ENCODE results near the gene TRAF3IP1. TPM values are rescaled to one million over a fixed set of nuclear protein-coding genes. Genes with fewer than 3 reads are reported as not detected.
"Not testable (repeated sequence)": the region's sequence is repeated elsewhere in the genome, so short reads cannot be mapped to it uniquely, and the experiment has no call there.

The TRAF3IP1 gene
- total RNA-seq, 2 experiments from 2014 or later = 14.2 to 16.3 TPM

DNA sequence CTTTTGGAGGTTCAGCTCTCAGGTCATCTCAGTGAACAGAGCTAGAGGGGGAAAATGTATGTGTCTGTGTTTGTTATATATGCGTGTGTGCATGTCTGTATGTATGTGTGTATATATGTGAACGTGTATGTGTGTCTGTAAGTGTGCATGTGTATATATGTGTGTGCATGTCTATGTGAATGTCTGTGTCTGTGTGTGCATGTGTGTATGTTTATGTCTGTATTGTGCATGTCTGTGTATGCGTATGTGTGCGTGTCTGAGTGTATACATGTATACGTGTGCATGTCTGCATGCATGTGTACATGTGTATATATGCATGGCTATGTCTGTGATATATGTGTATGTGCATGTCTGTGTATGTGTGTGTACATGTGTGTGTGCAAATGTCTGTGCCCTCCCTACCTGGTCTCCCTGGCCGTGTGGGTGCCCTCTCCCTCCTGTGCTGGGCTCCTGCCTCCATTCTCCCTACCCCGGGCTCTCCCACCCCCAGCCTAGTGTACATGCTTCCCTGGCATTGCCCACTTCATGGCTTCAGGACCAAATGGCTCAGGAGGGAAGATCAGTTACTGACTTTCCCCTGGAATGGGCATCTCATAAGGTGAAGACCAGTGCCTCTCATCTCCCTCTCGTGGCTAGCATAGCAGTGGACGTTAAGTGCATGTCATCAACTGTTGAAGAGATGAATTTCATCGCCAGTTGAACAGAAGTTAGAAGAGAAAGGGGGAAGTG lies 49.9 kb downstream of the TRAF3IP1 start:
- CTCF ChIA-PET = interaction anchor here (0.6 to 1.7 kb wide), 8 partner anchors 9 to 415 kb away, joined by 3 to 5 read pairs (median 4); no protein-coding TSS in a partner anchor
- POLR2A ChIA-PET = no interaction called here

GRCh38 chr2:238370823-238371372 lies 50.6 kb downstream of the TRAF3IP1 start:
- POLR2A ChIA-PET = no interaction called here
- CTCF ChIA-PET = interaction anchor here (0.5 to 1.6 kb wide), 8 partner anchors 9 to 414 kb away, joined by 3 to 5 read pairs (median 4); no protein-coding TSS in a partner anchor

DNA sequence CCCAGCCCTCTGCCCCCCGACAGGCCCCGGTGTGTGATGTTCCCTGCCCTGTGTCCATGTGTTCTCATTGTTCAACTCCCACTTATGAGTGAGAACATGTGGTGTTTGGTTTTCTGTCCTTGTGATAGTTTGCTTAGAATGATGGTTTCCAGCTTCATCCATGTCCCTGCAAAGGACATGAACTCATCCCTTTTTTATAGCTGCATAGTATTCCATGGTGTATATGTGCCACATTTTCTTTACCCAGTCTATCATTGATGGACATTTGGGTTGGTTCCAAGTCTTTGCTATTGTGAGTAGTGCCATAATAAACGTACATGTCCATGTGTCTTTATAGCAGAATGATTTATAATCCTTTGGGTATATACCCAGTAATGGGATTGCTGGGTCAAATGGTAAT lies 52.0 kb downstream of the TRAF3IP1 start:
- POLR2A ChIA-PET, CTCF ChIA-PET: not testable (repeated sequence)

GRCh38 chr2:238376884-238377391 lies 56.6 kb downstream of the TRAF3IP1 start:
- CTCF ChIA-PET = interaction anchor here (0.6 kb wide), 1 partner anchor 242 kb away, joined by 5 read pairs; no protein-coding TSS in a partner anchor
- POLR2A ChIA-PET = no interaction called here

DNA sequence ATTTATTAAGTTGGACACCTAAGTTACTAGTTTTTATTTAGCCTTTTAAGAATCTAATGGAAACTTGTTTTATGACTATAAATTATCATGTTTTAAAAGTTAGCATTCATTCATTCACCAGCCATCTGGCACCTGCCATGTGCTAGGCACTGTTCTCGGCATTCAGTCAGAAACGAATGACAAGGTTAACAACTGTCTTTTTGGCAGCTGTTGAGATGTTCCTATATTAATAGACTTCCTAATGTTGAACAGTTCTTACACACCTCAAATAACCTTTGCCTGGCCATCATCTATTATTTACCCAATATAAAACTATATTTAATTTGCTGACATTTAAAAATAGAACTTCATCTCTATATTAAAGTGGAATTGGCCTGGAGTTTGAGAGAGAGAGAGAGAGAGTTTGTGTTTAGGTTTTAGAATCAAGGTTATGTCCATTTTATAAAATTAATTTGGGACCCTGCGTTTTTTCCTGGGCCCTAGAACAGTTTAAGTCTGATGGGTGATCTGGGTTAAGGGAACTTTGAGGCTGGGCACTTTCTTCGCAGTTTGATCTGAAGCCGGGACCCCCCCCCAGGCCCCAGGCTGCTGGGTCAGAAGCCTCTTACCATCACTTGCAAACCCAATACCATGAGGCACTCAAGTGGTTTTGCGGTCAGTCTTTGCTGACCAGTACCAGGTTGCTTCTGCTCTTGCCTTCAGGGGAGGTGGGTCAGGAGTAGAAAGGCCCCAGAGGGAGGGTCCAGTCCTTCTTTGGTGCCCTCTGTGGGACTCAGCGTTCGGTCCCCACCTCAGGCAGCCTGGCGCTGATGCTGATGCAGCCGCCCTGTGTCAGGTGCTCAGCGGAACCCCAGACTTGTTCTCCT lies 58.1 kb downstream of the TRAF3IP1 start:
- ChIA-PET POLR2A (no interaction called here), CTCF (no interaction called here)

- ChIA-PET CTCF (no interaction called here), POLR2A (interaction anchor here (0.6 kb wide), 1 partner anchor 838 kb away, joined by 5 read pairs; no protein-coding TSS in a partner anchor)
These were observed 58.9 kb downstream of the TRAF3IP1 start for GRCh38 chr2:238379096-238379810.

GRCh38 chr2:238380336-238380735 lies 60.0 kb downstream of the TRAF3IP1 start:
- CTCF ChIA-PET = no interaction called here
- POLR2A ChIA-PET = no interaction called here

DNA sequence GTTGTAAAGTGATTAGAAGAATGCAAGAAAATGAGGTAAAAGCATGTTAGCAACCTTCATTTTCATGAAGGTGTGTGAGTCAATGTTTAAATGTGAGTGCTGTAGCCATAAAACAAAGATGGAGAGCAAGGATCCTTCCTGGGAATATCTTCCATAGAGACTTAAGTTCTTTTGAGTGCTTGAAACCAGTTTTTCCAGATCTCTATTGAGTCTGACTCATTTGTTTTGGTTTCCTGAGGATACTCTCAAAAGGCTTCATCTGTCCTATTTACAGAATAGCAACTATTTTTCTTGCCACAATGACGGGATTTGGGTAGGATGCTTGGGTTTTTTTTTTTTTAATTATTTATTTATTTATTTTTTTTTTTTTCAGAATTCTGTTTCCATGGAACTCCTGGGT lies 60.5 kb downstream of the TRAF3IP1 start:
- POLR2A ChIA-PET = no interaction called here
- CTCF ChIA-PET = no interaction called here

- POLR2A ChIA-PET = no interaction called here
These were observed 61.2 kb downstream of the TRAF3IP1 start for GRCh38 chr2:238381341-238382115.

GRCh38 chr2:238382381-238382781 lies 62.1 kb downstream of the TRAF3IP1 start:
- ChIA-PET POLR2A (no interaction called here), CTCF (no interaction called here)

More at GRCh38 chr2:238381341-238382115, 61.2 kb downstream of the TRAF3IP1 start:
- CTCF ChIA-PET = no interaction called here

DNA sequence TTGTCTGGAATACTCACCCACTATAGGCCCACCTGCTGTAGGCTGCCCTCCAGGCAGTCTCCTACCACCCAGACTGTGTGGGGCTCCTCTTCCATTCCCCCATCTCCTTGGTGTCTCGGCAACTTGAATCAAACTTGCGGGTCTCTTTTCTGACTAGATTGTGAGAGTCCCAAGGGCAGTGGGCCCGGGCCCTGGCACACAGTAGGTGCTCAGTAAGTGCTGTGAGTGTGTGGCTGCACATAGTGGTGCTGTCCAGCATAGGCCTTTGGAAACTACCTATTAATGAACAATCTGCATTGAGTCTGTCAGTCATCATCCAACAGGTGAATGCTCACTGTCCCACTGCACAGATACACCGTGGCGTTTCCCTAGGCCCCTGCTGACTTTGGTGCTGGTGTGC lies 62.8 kb downstream of the TRAF3IP1 start:
- CTCF ChIA-PET = no interaction called here

DNA sequence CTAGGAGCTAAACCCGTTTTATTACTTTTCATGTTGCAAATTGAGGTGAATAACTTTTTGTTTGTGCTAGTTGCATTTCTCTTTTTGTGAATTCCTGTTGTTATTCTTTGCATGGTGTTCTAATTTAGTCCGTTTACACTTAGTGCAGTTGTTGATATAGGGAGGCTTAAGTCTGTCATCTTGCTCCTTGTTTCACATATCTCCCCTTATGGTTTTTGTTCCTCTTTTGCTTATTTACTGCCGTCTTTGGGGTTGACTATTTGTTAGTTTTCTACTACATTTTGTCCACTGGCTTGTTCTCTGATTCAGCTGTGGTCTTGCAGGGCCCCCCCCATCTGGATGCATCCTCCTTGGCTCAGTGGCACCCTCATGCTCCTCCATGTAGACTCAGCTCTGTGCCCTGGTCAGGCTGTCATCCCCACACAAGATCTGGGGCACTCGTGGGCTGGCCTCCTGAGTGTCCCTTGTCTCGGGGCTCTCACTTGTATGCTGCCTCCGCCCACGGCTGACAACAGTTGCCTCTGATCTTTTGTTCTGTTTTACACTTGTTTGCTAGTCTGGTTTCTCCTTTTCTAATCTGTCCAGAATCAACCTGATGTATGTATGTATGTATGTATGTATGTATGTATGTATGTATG lies 63.5 kb downstream of the TRAF3IP1 start:
- ChIA-PET POLR2A (no interaction called here), CTCF (no interaction called here)

More for the DNA sequence above, 62.8 kb downstream of the TRAF3IP1 start:
- POLR2A ChIA-PET = no interaction called here

- ChIA-PET POLR2A (no interaction called here), CTCF (no interaction called here)
These were observed 67.0 kb downstream of the TRAF3IP1 start for GRCh38 chr2:238387332-238387731.

- CTCF ChIA-PET = no interaction called here
- POLR2A ChIA-PET = no interaction called here
These were observed 68.5 kb downstream of the TRAF3IP1 start for GRCh38 chr2:238388794-238389193.

- POLR2A ChIA-PET = no interaction called here
- CTCF ChIA-PET = interaction anchor here (0.6 kb wide), 1 partner anchor 314 kb away, joined by 4 read pairs; no protein-coding TSS in a partner anchor
These were observed 69.8 kb downstream of the TRAF3IP1 start for GRCh38 chr2:238389988-238390589.

DNA sequence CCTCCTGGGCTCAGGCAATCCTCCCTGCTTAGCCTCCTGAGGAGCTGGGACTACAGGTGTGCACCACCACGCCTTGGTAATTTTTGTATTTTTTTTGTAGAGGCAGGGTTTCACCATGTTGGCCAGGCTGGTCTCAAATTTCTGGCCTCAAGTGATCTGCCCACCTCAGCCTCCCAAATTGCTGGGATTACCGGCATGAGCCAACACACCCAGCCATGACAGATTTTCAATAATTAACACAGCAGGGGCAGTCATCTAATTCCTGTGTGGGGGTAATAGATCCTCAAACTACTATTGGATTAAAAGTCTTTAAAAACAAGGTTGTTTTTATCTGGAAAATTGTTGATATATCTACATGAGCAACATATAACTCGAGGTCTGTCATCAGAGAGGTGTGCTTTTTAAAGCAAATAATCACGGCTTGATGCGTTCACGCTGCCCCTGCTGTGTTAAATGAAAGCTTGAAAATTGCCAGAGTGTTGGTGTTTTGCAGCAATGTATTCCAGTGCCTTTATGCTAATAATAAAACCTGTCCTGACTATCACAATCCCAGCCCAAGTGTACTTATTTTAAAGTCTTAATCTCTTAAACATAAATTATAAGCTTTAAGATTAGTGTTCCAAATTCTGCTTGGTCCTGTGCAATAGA lies 70.8 kb downstream of the TRAF3IP1 start:
- CTCF ChIA-PET = no interaction called here
- POLR2A ChIA-PET = no interaction called here

- ChIA-PET POLR2A (no interaction called here), CTCF (no interaction called here)
These were observed 76.3 kb downstream of the TRAF3IP1 start for GRCh38 chr2:238396663-238397062.

- ChIA-PET CTCF (no interaction called here), POLR2A (no interaction called here)
These were observed 77.0 kb downstream of the TRAF3IP1 start for GRCh38 chr2:238397356-238397755.
